Thyroid gland (tissue), 4 donors: ENCODE results near the gene RDX.
"Not testable (repeated sequence)": the region's sequence is repeated elsewhere in the genome, so short reads cannot be mapped to it uniquely, and the experiment has no call there.

Source experiments
- CTCF ChIP-seq, 6 experiments: fragments of 200-600 bp in 3 of 6; fragments of 450-650 bp in 3 of 6; sonication (generic) in 3 of 6; IDR thresholded peaks; one replicate each; pipeline ENCODE4 v1.5.1; 2016 to 2019; ENCODE audit warnings: antibody characterized with exemption in 6 of 6, mild to moderate bottlenecking in 2 of 6, inconsistent platforms in 1 of 6, moderate library complexity in 1 of 6
- POLR2A ChIP-seq, 2 donors: fragments of 450-650 bp; IDR thresholded peaks; one replicate each; pipeline ENCODE4 v1.6.1; 2017; ENCODE audit warnings: antibody characterized with exemption in 2 of 2, mild to moderate bottlenecking in 2 of 2, moderate library complexity in 1 of 2

- TF ChIP-seq CTCF, POLR2A (IDR thresholded peaks at IDR 0.05): not testable (repeated sequence)
Measured at GRCh38 chr11:110192604-110193282, 103.7 kb downstream of the RDX start.
